Urothelium cell line (cell line): ENCODE results near the gene WDR37.
"Not testable (repeated sequence)": the region's sequence is repeated elsewhere in the genome, so short reads cannot be mapped to it uniquely, and the experiment has no call there.

Source experiments
- DNase-seq: peaks from one replicate; pipeline ENCODE4 v3.0.0; 2011; ENCODE audit warnings: low spot score, mixed read lengths
- FAIRE-seq: peaks from 2 replicates; lab custom pipeline; 2011; peaks lifted over from hg19 to GRCh38; lab: Jason Lieb, UNC

Gene WDR37

GRCh38 chr10:1056326-1057105 lies at the start of gene WDR37:
TSS of gene WDR37 (plus strand) at chr10:1056385. CDS start at chr10:1072156, 15,771 bp downstream.
- FAIRE-seq: no peak
- peak; percentile 69 for DNase-seq

GRCh38 chr10:1006573-1006972 lies 49.6 kb upstream of the WDR37 start:
- no peak for DNase-seq
- no peak for FAIRE-seq

- no peak for FAIRE-seq
Observed at GRCh38 chr10:1007583-1007982, 48.6 kb upstream of the WDR37 start.

GRCh38 chr10:1009071-1009494 lies 47.1 kb upstream of the WDR37 start:
- FAIRE-seq (no peak), DNase-seq (no peak)

More at GRCh38 chr10:1007583-1007982, 48.6 kb upstream of the WDR37 start:
- no peak for DNase-seq

- FAIRE-seq, DNase-seq: not testable (repeated sequence)
Observed at GRCh38 chr10:1009947-1010346, 46.2 kb upstream of the WDR37 start.

- DNase-seq (no peak), FAIRE-seq (no peak)
Observed at GRCh38 chr10:1010703-1011102, 45.5 kb upstream of the WDR37 start.

- no peak for DNase-seq
- FAIRE-seq: no peak
Observed at GRCh38 chr10:1011696-1012095, 44.5 kb upstream of the WDR37 start.

- DNase-seq (no peak), FAIRE-seq (no peak)
Observed at GRCh38 chr10:1015688-1016087, 40.5 kb upstream of the WDR37 start.

GRCh38 chr10:1019362-1019761 lies 36.8 kb upstream of the WDR37 start:
- FAIRE-seq (no peak), DNase-seq (no peak)

GRCh38 chr10:1020460-1020859 lies 35.7 kb upstream of the WDR37 start:
- FAIRE-seq: no peak
- no peak for DNase-seq

GRCh38 chr10:1020958-1021357 lies 35.2 kb upstream of the WDR37 start:
- FAIRE-seq: no peak

GRCh38 chr10:1022413-1022812 lies 33.8 kb upstream of the WDR37 start:
- DNase-seq (no peak), FAIRE-seq (no peak)

More at GRCh38 chr10:1020958-1021357, 35.2 kb upstream of the WDR37 start:
- DNase-seq: no peak

- DNase-seq (no peak), FAIRE-seq (no peak)
Observed at GRCh38 chr10:1024103-1024502, 32.1 kb upstream of the WDR37 start.

- DNase-seq (no peak), FAIRE-seq (no peak)
Observed at GRCh38 chr10:1025683-1026082, 30.5 kb upstream of the WDR37 start, which contains the start of gene IDI2. TSS of gene IDI2 (minus strand) at chr10:1025859. CDS start at chr10:1024723, 1,136 bp downstream.

- FAIRE-seq (no peak), DNase-seq (no peak)
Observed at GRCh38 chr10:1026578-1026977, 29.6 kb upstream of the WDR37 start.

GRCh38 chr10:1029838-1030237 lies 26.3 kb upstream of the WDR37 start:
- FAIRE-seq (no peak), DNase-seq (no peak)

- FAIRE-seq (no peak), DNase-seq (no peak)
Observed at GRCh38 chr10:1033601-1034000, 22.6 kb upstream of the WDR37 start.

GRCh38 chr10:1034758-1035157 lies 21.4 kb upstream of the WDR37 start:
- no peak for DNase-seq
- no peak for FAIRE-seq

- DNase-seq (no peak), FAIRE-seq (no peak)
Observed at GRCh38 chr10:1035201-1035600, 21.0 kb upstream of the WDR37 start.

- FAIRE-seq: no peak
Observed at GRCh38 chr10:1036341-1036791, 19.8 kb upstream of the WDR37 start.

GRCh38 chr10:1037098-1037497 lies 19.1 kb upstream of the WDR37 start:
- DNase-seq: no peak
- FAIRE-seq: no peak

More at GRCh38 chr10:1036341-1036791, 19.8 kb upstream of the WDR37 start:
- DNase-seq: peak; percentile 9

GRCh38 chr10:1038769-1039168 lies 17.4 kb upstream of the WDR37 start:
- FAIRE-seq, DNase-seq: not testable (repeated sequence)
